GDM1 (cell line): ENCODE data around the gene CARD19.

Experiments used
- DNase-seq: peaks from one replicate; lab custom pipeline; 2025; lab: John Stamatoyannopoulos, UW

The CARD19 gene

GRCh38 chr9:93161786-93162562 lies 66.0 kb downstream of the CARD19 start:
- no peak for DNase-seq
